IPS-18a (cell line): ENCODE data around the gene DYRK1A.

Experiments used
- H3K27ac ChIP-seq: one replicate; pipeline ENCODE4 v1.5.1; 2013; ENCODE audit warnings: low read length
- H3K27me3 ChIP-seq: one replicate; pipeline ENCODE4 v1.6.1; 2013; ENCODE audit warnings: mild to moderate bottlenecking, low read length; ENCODE audit not compliant: control insufficient read depth, insufficient read depth
- H3K36me3 ChIP-seq: one replicate; pipeline ENCODE4 v1.6.1; 2013; ENCODE audit warnings: low read depth, low read length; ENCODE audit not compliant: control insufficient read depth
- H3K4me1 ChIP-seq: one replicate; pipeline ENCODE4 v1.6.1; 2013; ENCODE audit warnings: low read depth, low read length; ENCODE audit not compliant: control insufficient read depth
- H3K4me3 ChIP-seq: one replicate; pipeline ENCODE4 v1.5.1; 2013; ENCODE audit warnings: low read length
- H3K9ac ChIP-seq: one replicate; pipeline ENCODE4 v1.6.1; 2013; ENCODE audit warnings: mild to moderate bottlenecking, low read length, moderate library complexity
- H3K9me3 ChIP-seq: one replicate; pipeline ENCODE4 v1.6.1; 2013; ENCODE audit warnings: low read depth, low read length; ENCODE audit not compliant: control insufficient read depth

The DYRK1A gene

GRCh38 chr21:37443683-37444082 lies 77.1 kb downstream of the DYRK1A start:
- no peak overlapping the region for H3K27ac ChIP-seq
- no peaks in the 10 kb centered on the region for H3K36me3 ChIP-seq
- no peak overlapping the region for H3K9ac ChIP-seq
- H3K9me3 ChIP-seq: peaks cover 6% of the 10 kb centered on the region
- no peak overlapping the region for H3K4me3 ChIP-seq
- peaks cover 22% of the 10 kb centered on the region for H3K4me1 ChIP-seq
- H3K27me3 ChIP-seq: no peaks in the 10 kb centered on the region

GRCh38 chr21:37445228-37445627 lies 78.7 kb downstream of the DYRK1A start:
- Histone ChIP-seq H3K27ac (no peak overlapping the region), H3K36me3 (peaks cover 5% of the 10 kb centered on the region), H3K9ac (no peak overlapping the region), H3K9me3 (no peaks in the 10 kb centered on the region), H3K4me1 (peaks cover 22% of the 10 kb centered on the region), H3K27me3 (no peaks in the 10 kb centered on the region), H3K4me3 (no peak overlapping the region)

GRCh38 chr21:37446552-37446951 lies 80.0 kb downstream of the DYRK1A start:
- Histone ChIP-seq H3K9me3 (no peaks in the 10 kb centered on the region), H3K27me3 (no peaks in the 10 kb centered on the region), H3K36me3 (peaks cover 5% of the 10 kb centered on the region)

GRCh38 chr21:37447288-37447936 lies 80.8 kb downstream of the DYRK1A start:
- Histone ChIP-seq H3K9me3 (no peaks in the 10 kb centered on the region), H3K9ac (no peak overlapping the region), H3K4me3 (no peak overlapping the region), H3K27ac (no peak overlapping the region), H3K27me3 (no peaks in the 10 kb centered on the region), H3K4me1 (peaks cover 30% of the 10 kb centered on the region), H3K36me3 (peaks cover 5% of the 10 kb centered on the region)

More at GRCh38 chr21:37446552-37446951, 80.0 kb downstream of the DYRK1A start:
- H3K27ac ChIP-seq: no peak overlapping the region
- no peak overlapping the region for H3K4me3 ChIP-seq
- peaks cover 22% of the 10 kb centered on the region for H3K4me1 ChIP-seq
- H3K9ac ChIP-seq: peak overlapping the region; percentile 5

GRCh38 chr21:37449302-37449937 lies 82.8 kb downstream of the DYRK1A start:
- no peaks in the 10 kb centered on the region for H3K9me3 ChIP-seq
- no peaks in the 10 kb centered on the region for H3K27me3 ChIP-seq
- no peak overlapping the region for H3K27ac ChIP-seq
- H3K4me3 ChIP-seq: no peak overlapping the region
- no peak overlapping the region for H3K9ac ChIP-seq
- peaks cover 31% of the 10 kb centered on the region for H3K4me1 ChIP-seq
- peaks cover 5% of the 10 kb centered on the region for H3K36me3 ChIP-seq

GRCh38 chr21:37450445-37450941 lies 83.9 kb downstream of the DYRK1A start:
- H3K9me3 ChIP-seq: no peaks in the 10 kb centered on the region
- no peak overlapping the region for H3K9ac ChIP-seq
- H3K4me1 ChIP-seq: peaks cover 32% of the 10 kb centered on the region
- H3K27ac ChIP-seq: no peak overlapping the region
- H3K27me3 ChIP-seq: no peaks in the 10 kb centered on the region
- H3K36me3 ChIP-seq: peaks cover 5% of the 10 kb centered on the region
- H3K4me3 ChIP-seq: no peak overlapping the region

- Histone ChIP-seq H3K27ac (no peak overlapping the region), H3K9ac (no peak overlapping the region), H3K36me3 (peaks cover 5% of the 10 kb centered on the region), H3K4me3 (no peak overlapping the region), H3K4me1 (peaks cover 27% of the 10 kb centered on the region), H3K9me3 (no peaks in the 10 kb centered on the region), H3K27me3 (no peaks in the 10 kb centered on the region)
These were observed 84.9 kb downstream of the DYRK1A start for GRCh38 chr21:37451446-37451845.

- Histone ChIP-seq H3K9ac (no peak overlapping the region), H3K9me3 (no peaks in the 10 kb centered on the region), H3K4me1 (peaks cover 22% of the 10 kb centered on the region), H3K36me3 (peaks cover 5% of the 10 kb centered on the region), H3K4me3 (no peak overlapping the region), H3K27ac (no peak overlapping the region), H3K27me3 (no peaks in the 10 kb centered on the region)
These were observed 85.7 kb downstream of the DYRK1A start for GRCh38 chr21:37452227-37452626.

- Histone ChIP-seq H3K9me3 (no peaks in the 10 kb centered on the region), H3K4me3 (no peak overlapping the region), H3K36me3 (peaks cover 5% of the 10 kb centered on the region), H3K27ac (no peak overlapping the region), H3K9ac (no peak overlapping the region), H3K4me1 (peaks cover 24% of the 10 kb centered on the region), H3K27me3 (no peaks in the 10 kb centered on the region)
These were observed 86.8 kb downstream of the DYRK1A start for GRCh38 chr21:37453350-37453749.

- no peak overlapping the region for H3K27ac ChIP-seq
These were observed 88.4 kb downstream of the DYRK1A start for GRCh38 chr21:37454869-37455503.

GRCh38 chr21:37455504-37455911 lies 88.9 kb downstream of the DYRK1A start:
- peaks cover 44% of the 10 kb centered on the region for H3K4me1 ChIP-seq

More at GRCh38 chr21:37454869-37455503, 88.4 kb downstream of the DYRK1A start:
- Histone ChIP-seq H3K36me3 (peaks cover 2% of the 10 kb centered on the region), H3K9ac (no peak overlapping the region), H3K9me3 (no peaks in the 10 kb centered on the region), H3K4me3 (no peak overlapping the region), H3K27me3 (no peaks in the 10 kb centered on the region), H3K4me1 (peaks cover 39% of the 10 kb centered on the region)

More at GRCh38 chr21:37455504-37455911, 88.9 kb downstream of the DYRK1A start:
- Histone ChIP-seq H3K9me3 (no peaks in the 10 kb centered on the region), H3K27ac (no peak overlapping the region), H3K4me3 (no peak overlapping the region), H3K9ac (no peak overlapping the region), H3K36me3 (no peaks in the 10 kb centered on the region), H3K27me3 (no peaks in the 10 kb centered on the region)
